Measurements from ENCODE around the gene SNTA1.

The SNTA1 gene

GRCh38 chr20:33372993-33373441 lies 70.5 kb downstream of the SNTA1 start:
- DNase-seq (ENCODE audit: low read depth), result no peak
- no peak for TF ChIP-seq CTCF (conservative IDR thresholded peaks at IDR 0.05; ENCODE audit: low read depth, low read length)
- H3K4me3 ChIP-seq (ENCODE audit: low read length), result no peak overlapping the region

- TF ChIP-seq CTCF (conservative IDR thresholded peaks at IDR 0.05; ENCODE audit: low read depth, low read length), result no peak
- no peak for DNase-seq (ENCODE audit: low read depth)
- H3K4me3 ChIP-seq (ENCODE audit: low read length), result no peak overlapping the region
Measured at GRCh38 chr20:33370291-33370690, 73.3 kb downstream of the SNTA1 start.

- no peak overlapping the region for H3K4me3 ChIP-seq (ENCODE audit: low read length)
- TF ChIP-seq CTCF (conservative IDR thresholded peaks at IDR 0.05; ENCODE audit: low read depth, low read length), result no peak
- no peak for DNase-seq (ENCODE audit: low read depth)
Measured at GRCh38 chr20:33362898-33363297, 80.7 kb downstream of the SNTA1 start.

GRCh38 chr20:33359399-33360261 lies 83.9 kb downstream of the SNTA1 start:
- no peak overlapping the region for H3K4me3 ChIP-seq (ENCODE audit: low read length)
- TF ChIP-seq CTCF (conservative IDR thresholded peaks at IDR 0.05; ENCODE audit: low read depth, low read length), result peak; percentile 3
- peak; percentile 30 for DNase-seq (ENCODE audit: low read depth)

Measured in retinal pigment epithelial cell (primary cell).